HG03045 (cell line): ENCODE measurements around the gene CCDC54.

ENCODE experiments used
- ATAC-seq: cut with Tn5 transposase; IDR thresholded peaks from one replicate; pipeline ENCODE4 v1.9.1; 2021; ENCODE audit warnings: mild to moderate bottlenecking, moderate library complexity; ENCODE audit not compliant: unreplicated experiment

The CCDC54 gene

DNA sequence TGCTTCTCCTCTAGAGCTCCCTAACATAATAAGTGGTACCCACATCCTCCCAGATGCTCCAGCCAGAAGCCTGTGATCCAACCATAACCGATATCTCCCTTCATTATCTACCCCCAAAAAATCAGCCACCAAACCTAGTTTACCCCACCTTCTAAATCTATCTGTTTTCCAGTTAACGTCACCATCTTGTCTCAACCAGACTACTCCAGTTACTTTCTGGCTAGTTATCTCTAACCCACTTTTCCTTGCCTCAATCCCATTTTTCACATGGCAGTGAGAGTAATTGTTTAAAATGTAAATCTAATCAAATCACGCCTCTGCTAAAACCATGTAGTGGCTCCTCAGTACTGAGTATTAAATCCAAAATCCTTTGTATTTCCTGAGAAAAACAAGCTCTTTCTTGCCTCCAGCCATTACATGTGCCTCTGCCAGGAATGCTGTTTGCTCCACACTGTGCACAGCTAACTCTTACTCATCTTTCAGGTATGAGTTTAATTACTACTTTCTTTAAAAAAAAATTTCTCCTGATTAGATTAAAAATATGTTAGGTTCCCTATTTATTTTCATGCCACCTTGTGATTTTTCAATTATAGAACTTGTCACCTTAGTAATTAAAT is 15.4 kb downstream of the CCDC54 start:
- ATAC-seq: no peak

DNA sequence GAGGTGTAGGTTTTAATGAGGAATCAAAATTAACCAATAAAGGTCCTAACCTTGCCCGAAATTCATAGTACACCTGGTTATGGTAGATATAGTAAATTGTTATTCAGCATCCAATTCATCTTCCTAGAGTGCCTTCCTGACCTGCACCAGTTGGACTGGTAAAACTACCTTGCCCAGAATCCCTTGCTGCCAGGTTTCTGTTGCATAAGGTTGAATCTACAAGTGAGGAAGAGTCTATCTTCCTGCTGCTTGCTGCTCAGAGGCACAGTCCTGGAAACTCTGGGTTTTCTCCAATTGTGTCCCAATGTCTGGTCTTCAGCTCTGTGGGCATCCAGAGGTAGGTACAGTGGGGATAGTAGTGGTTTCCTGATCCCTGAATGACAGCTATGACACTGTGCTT is 17.3 kb downstream of the CCDC54 start:
- ATAC-seq: no peak

DNA sequence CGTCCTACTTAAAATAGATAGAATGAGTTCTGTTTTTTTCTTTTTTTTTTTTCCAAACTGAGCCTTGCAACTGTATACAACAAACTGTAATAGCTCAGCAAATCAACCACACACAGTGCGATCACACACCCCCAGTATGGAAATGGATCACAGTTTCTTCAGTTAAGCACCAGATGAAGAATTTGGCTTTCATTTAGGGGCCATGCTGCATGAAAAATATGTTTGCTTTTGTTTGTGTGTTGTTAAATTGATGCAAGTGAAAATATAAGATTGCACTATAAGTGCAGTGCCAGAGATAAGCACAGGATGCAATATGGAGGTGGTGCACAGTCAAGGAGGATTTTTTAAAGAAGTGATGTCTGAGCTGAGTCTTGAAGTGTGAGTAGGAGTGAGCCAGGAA is 17.8 kb downstream of the CCDC54 start:
- no peak for ATAC-seq

DNA sequence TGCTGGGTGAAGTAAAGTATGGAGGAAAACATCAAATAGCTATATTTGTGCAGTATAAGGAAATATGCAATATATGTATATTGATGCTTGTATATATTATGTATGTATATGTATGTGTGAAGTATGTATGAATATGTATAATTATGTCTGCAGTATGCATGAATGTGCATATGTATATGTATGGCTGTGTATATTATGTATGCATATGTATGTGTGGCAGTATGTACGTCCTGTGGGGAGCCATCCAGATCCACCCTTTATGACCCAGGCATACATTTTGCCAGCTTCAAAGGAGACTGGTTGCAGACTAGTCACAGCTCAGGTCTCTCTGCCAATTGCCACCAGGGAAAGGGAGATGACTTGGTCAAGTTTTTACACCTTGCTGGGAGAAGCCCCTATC is 24.1 kb downstream of the CCDC54 start:
- ATAC-seq: no peak

DNA sequence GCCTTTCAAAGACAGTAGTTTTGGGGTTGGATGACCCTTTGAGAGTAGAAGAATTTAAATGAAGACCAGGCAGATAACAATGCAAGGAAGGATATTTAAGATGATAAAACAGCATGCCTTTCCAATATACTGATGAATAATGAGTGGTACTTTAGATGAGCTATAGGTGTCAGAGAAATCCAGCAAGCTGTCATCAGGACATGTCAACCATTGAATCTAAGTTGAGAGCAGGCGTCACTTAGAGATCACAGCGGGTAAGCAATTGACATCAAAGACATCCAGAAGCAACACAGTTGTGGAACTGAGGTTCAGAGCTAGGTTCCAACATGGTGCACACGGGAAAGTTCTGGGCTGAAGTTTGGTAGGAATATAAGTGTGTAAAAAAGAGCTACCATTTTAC is 25.0 kb downstream of the CCDC54 start:
- no peak for ATAC-seq

DNA sequence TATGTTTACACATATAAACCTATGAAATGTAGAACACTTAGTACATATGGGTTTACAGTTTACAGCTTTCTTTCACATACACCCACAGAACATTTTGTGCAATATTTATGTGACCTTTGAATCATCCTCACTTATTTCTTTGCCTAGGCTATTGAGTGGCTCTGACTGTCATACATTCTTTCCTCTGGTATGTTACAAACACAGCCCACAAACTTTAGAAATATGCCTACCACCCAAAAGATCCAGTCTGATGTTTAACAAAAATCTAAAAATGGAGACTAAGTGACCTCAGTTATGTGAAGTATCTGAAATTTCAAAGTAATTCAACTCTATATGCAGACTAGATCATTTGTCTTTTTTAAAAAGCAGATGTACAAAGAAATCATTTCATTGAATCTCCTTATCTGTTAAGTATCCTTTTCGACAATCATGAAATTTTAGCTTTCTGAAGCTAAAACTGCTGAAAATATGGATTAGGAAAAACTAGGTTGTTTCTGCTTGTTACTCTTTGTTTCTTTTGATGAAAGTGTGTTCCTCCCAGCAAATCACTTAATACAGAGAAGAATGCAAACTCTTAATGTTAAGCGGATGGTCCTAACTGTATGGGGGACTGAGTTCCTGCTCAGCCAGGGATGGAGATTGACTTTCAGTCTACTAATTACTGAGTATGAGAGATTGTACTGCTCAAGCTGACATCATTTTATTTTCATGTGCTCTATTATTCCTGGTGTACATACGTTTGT is 27.7 kb downstream of the CCDC54 start:
- ATAC-seq: no peak

DNA sequence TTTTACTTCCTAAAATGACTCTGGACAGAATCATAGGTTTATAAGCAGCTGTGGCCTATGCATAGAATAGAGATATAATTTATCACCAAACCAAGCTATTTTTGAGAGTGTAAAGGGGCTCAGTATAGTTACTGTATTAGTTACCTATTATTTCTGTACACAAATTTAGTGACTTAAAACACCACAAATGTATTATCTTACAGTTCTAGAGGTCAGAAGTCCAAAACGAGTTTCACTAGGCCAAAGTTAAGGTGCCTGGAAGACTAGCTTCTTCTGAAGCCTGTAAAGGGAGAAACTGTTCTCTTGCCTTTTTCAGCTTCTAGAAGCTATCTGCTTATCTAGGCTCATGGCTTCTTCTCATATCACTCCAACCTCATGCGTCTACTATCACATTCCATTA is 30.1 kb downstream of the CCDC54 start:
- ATAC-seq: no peak

DNA sequence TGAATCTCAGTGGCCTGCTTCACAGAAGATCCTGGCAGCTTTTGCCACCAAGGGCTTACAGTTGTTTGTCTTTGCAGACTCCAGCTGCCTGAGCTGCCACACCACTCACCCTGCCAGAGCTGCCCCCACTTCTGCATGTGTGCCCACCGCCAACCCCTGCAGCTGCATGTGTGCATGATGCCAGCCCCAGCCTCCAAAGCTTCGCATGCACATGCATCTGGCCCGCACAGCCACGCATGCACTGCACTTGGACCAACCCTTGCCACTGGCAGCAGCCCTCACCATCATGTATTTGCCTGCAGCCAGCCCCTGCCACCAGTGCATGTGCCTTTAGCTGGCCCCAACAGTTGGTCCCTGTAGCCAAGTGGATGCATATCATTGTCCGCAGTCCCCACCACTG is 31.3 kb downstream of the CCDC54 start:
- ATAC-seq: no peak

DNA sequence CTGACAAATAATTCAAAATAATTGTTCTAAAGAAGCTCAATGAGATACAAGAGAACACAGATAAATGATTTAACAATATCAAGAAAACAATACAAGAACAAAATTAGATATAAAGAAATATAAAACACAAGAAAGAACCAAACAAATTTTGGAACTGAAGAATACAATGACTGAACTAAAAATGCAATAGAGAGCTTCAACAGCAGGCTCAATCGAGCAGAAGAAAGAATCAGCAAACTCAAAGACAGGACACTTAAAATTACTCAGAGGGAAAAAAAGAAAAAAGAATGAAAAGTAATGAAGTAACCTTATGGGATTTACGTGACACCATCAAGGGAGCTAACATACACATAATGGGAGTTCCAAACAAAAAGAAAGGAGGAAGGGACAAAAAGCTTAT is 32.1 kb downstream of the CCDC54 start:
- no peak for ATAC-seq

DNA sequence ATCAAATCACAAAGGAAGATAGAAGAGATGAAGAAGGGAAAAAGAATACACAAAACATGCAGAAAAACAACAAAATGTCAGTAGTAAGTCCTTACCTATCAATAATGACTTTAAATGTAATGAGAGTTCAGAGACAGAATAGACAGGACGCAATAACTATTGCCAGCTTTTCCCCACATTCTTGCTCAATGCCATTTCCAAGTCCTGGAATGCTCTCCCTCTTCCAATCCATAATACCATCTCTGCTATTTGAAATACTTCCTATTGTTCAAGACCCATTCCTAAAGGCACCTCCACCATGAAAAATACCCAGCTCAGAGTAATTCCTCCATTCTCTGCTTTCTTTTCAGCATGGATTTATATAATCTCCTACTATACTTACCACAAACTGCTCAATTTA is 33.4 kb downstream of the CCDC54 start:
- no peak for ATAC-seq

DNA sequence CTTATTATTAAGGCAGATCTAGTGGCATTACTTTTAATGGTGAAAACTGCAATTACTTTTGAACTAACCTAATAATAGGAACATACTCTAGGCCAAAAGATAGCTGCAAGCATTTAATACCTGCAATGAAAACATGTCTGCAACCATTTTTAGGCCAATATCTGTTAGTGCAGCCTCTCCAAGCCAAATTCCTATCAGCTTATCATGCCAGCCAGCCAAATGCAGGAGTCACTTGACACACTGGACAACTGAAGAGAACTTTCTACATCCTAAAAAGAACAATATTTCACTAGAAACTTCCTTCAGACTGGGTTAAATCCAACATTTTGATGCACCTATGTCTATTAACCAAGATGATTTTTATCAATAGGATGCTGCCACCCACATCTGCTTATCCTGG is 33.8 kb downstream of the CCDC54 start:
- ATAC-seq: no peak

DNA sequence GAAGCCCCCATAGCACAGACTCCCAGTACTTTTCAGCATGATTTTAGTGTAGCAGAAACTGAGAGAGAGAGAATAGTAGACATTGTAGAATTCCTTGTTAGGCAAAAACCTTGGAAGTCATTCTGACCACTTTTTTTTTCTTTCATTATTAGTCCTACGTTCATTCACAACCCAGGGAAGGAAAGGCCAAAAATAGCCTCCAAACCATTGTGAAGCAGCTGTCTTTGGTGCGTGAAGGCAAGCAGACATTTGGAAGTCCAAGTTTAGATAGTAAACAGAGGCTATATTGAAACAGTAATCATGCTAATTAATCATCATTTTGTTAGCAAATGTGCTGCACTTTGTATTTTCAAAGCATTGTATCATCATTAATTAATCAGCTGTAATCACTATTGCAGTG is 34.5 kb downstream of the CCDC54 start:
- ATAC-seq: no peak

DNA sequence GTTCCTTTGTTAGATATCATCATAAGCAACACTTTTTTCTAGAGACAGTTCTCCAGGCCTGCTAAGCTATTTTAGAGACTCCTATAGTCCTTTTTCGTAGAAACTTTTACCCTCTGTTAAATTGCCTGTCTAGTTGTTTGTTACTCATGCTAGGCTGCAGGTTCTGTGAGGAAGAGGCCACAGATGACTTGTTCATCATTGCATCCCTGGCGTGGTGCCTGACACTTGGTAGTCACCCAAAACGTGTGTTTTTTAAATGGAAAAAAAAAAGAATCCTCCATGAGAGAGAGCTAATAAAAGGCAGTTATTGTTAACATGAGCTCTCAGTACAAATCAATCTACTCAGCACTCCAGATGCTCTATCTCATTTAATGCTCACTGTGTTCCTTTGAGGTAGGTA is 35.1 kb downstream of the CCDC54 start:
- ATAC-seq: no peak

DNA sequence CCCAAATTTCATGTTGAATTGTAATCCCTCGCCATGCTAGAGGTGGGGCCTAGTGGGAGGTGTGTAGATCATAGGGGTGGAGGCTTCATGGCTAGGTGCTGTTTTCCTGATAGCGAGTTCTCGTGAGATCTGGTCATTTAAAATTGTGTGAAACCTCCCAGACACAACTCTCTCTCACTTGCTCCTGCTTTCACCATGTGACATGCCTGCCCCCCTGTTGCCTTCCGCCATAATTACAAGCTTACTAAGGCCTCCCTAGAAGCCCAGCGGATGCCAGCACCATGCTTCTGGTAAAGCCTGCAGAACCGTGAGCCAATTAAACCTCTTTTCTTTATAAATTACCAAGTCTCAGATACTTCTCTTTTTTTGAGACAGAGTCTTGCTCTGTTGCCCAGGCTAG is 36.0 kb downstream of the CCDC54 start:
- no peak for ATAC-seq

DNA sequence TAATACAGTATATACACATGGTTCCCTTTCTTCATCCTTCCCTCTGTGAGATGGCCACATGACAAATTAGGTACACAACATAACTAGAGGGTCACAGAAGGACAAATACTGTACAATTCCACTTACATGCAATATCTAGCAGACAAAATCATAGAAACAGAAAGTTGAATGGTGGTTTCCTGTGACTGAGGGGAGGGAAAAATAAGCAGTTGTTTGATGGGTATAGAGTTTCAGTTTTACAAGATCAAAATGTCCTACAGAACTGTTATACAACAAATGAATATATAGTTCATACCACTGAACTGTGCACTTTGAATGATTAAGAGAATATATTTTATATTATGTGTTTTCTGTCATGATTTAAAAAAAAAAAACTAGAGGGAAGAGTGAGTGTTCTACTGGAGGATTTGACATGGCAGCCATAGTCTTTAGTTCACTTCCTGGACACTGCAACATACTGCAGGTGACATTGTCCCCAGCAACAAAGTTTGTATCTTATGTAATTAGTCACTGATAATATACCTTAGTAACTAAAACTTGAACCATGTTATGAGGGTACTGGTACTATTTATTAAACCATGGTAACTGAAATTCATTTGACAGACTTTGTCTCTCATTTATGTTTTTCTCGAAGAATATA is 37.2 kb downstream of the CCDC54 start:
- ATAC-seq: no peak

DNA sequence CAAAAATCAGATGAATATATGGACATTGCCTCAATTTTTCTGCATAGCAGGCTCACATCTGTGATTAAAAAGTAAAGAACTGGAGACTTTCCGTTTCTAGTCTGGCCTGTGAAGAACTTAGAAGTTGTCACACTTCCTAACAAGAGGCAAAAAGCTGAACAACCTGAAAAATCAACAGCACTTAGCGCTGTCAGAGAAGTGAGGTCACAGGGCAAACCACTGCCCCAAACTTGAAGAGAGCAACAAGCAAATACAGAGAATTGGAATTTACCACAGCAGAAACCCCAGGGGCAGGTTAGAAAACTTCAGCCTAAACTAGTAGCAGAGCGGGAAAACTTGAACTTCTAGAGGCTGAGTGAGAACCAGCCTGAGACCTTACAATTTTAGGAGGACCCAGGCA is 38.9 kb downstream of the CCDC54 start:
- no peak for ATAC-seq

DNA sequence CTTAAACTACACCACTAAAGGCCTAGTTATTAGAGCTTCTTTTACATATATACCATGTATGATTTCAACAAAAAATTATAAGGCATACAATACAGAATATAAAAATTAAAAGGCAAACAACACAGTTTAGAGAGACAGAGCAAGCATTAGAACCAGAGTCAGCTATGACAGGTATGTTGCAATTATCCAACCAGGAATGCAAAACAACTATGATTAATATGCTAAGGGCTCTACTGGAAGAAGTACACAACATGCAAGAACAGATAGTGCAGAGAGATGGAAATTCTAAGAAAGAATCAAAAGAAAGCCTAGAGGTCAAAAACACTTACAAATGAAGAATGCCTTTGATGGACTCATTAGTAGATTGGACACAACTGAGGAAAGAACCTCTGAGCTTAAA is 39.6 kb downstream of the CCDC54 start:
- ATAC-seq: no peak

DNA sequence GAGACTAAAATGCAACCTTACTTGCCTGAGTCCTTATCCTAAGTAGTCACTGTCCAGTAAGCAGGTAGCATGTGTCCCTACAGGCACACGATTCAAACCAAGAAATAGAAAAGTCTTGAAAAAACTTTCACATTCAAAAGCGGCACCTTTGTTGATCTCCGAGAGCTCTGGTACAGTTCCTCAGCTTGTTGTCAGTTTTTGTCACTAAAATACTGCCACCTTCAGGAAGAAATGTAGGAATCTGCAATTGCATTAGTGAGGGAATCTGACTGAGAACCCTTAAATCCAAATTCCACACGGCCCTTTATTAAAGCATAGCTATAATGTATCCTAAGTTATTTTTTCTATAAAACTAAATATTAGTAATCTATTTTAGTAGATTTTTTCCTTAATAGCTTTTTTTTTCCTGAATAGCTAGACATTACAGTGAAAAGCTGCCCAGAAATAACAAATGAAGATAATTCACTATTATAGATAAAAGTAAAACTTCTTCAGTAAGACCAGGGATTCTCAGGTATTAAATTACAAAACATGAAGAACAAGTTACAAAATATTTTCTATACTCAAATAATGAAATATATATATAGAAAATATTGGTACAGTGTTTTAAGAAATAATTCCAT is 44.0 kb downstream of the CCDC54 start:
- ATAC-seq: peak; percentile 69

DNA sequence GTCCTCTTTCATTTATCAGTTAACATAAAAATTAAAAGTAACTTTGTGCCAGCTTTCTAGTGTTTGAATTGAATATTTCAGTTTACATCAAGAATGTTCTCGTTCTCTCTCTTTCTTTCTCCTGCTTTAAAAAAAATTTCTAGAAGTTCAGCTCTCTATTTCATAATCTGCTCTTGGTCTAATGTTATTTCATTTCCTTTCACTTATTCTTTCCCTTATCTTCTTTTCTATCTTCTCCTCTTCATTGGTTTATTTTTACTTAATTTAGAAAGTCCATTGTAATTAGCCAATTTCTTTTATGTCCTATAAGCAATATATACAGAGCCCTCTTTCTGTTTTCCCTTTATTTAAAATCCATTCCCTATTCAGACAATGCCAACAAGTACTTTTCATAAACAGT is 44.6 kb downstream of the CCDC54 start:
- ATAC-seq: no peak

DNA sequence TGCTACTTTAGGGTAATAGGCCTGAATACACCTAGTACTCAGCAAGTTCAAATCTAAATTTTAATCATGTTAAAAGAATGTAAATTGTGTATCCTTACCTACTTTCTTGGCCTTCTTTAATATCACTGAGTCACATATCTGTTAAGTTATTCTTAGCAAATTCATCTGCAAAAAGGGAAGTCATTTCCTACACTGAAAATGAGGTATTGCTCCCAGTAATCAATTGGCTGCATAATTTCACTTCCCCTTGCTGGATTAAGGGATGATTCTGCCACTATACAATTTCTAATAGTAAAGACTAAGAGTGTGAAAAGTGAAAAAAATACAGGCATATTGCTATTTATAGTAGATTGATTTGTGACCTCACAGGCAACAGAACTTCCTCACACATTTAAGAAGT is 47.8 kb downstream of the CCDC54 start:
- ATAC-seq: no peak

DNA sequence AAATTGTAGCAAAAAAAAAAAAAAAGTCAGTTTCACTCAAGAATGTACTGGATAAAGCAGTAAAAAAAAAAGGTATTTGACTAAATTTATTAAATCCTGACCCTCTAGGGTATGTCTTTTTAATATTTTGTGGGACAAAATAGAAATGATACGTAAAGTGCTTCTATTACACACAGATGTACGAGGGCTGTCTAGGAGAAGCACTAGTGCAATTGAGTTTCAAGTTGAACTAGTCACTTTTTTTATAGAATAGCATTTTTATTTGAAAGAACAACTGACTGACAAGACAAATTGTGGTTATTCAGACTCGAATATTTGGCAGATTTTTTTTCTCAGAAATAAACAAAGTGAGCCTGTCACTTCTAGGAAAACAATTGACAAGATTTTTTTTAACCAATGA is 49.0 kb downstream of the CCDC54 start:
- no peak for ATAC-seq
